HG02678 (cell line): ENCODE measurements around the gene TNIK.
A peak's percentile ranks its signal among the peaks of the same experiment; 100 is the strongest.

Experiments used
- ATAC-seq: cut with Tn5 transposase; IDR thresholded peaks from one replicate; pipeline ENCODE4 v1.9.1; 2021; ENCODE audit warnings: mild to moderate bottlenecking, moderate library complexity; ENCODE audit not compliant: unreplicated experiment

TNIK gene

DNA sequence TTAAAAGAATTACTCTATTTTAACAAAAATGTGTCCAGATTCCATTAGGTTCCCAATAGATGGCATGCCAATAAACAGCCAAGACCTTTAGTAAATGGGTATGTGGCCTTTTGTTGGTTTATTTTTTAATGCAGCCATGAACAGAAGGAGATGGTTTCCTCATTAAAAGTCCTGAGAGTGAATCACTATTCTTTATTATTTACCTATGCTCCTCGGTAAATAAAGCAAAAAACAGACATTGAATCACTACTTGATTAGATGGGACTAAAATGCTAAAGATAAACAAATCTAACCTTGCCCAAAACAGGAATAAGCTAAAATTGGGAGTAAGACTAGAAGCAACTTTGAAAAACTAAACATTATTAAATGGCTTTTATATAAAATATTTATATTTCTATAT, 94.2 kb downstream of the TNIK start:
- ATAC-seq = no peak

GRCh38 chr3:171365489-171365888, 94.7 kb downstream of the TNIK start:
- no peak for ATAC-seq

- no peak for ATAC-seq
Measured at GRCh38 chr3:171364500-171364899, 95.7 kb downstream of the TNIK start.

DNA sequence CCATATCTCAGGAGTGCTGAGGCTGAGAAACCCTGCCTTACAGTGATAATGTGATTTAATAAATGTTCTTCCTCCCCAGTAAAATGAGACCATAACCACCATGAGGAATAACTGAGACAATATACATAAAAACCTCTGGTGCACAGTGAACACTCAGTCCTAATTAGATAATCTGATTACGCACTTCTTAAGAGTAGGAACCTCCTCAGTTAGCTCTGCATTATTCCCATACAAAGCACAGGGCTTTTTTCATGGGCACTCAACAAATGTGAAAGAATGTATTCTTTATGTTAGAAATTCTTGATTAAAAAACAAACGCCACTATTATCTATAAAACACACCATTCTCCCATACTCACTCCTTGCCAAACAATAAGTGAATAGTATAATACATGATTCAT, 97.0 kb downstream of the TNIK start:
- no peak for ATAC-seq

DNA sequence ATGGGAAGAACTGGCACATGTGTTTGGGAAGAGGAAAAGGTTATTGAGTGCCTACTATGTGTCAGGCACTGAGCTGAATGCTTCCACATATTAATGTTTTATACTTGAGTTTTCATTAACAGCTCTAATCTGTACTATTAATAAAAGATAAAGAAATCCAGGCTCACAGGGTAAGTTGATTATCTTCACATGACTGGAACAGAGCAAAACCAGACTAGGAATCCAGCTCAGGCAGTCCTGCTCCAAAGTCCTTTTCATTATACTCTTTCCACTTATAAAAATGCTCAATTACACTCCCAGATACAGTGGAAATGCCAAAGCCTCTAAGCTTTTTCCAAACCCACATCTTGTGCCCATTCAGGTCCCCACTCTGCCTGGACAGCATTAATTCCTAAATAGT, 97.6 kb downstream of the TNIK start:
- no peak for ATAC-seq

DNA sequence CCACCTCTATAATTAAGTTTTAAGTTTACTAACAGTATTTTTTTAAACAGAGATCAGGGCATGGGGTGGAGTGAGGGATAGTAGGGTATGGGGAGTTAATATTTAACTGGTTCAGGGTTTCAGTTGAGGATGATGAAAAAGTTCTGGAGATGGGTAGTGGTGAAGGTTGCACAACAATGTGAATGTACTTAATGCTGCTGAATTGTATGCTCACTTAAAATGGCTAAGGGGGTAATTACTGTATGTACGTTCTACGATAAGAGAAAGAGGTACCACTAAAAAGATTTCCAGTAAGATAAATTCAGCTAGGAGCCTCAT, 101.4 kb downstream of the TNIK start:
- peak; percentile 41 for ATAC-seq

- ATAC-seq = no peak
Measured at GRCh38 chr3:171358181-171358880, 101.9 kb downstream of the TNIK start.

DNA sequence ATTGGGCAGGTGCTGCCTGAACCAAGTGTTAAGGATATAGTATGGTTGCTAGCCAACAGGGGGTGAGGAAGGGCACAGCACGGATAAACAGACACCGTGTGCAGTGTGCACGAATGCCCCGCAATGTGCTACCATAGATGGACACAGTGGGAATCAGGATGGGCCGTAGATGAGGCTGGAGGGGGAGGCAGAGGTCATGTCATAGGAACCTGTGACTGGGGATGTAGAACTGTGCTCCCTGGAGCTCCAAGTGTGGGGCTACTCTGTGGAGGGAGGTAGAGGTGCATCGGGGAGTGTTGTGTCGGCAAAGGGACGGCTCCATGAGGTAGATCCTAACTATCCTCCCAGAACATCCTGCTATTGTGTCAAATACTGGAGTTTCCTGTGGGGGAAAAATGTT, 102.5 kb downstream of the TNIK start:
- no peak for ATAC-seq

- ATAC-seq = no peak
Measured at GRCh38 chr3:171356251-171356650, 104.0 kb downstream of the TNIK start.

- ATAC-seq = no peak
Measured at GRCh38 chr3:171354706-171355582, 105.3 kb downstream of the TNIK start.

DNA sequence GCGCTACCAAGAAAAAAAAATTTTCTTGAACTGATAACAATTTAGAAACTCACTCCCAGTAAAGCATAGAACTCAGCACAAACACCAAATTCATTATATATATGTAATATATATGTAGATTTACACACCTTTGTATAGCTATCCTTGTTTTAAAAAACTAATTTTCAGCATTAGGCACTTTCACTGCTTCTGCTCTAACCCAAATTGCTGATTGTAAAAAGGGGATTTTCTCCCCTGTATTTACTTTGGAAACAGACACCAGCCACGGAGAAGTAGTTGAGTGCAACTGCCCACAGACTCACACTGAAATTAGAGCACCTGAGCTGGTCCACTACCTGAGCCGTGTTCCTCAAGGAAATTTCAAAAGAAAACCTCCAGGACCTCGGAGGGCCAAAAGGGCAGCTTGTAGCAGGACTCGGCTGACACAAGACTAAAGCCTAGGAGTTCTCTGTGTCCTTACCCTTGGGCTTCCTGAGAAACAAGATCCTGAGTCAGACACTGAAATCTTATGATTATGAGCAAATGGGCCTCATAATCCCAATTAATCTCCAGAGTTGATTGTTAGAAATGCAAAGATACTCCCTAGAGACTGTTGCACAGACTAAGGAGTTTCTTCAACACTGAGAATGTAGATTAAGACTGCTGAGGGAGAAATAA, 106.0 kb downstream of the TNIK start:
- ATAC-seq = no peak

DNA sequence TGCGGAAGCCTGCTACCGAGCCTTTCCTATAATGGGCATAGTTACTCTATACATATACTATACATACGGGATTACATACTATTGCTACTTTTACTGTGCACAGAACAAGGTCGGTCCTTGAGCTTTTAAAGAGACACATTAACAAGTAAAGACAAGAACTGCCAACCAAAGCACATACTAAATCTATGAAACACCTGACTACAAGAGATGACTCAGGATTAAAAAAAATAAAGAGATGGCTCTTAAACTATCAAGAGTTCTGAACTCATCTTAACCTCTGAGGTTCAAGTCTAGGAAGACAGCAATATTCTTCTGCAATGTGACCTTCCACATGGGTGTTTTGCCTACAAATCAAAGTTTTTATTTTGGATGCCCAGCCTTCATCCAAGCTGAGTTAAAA, 106.8 kb downstream of the TNIK start:
- ATAC-seq = no peak

DNA sequence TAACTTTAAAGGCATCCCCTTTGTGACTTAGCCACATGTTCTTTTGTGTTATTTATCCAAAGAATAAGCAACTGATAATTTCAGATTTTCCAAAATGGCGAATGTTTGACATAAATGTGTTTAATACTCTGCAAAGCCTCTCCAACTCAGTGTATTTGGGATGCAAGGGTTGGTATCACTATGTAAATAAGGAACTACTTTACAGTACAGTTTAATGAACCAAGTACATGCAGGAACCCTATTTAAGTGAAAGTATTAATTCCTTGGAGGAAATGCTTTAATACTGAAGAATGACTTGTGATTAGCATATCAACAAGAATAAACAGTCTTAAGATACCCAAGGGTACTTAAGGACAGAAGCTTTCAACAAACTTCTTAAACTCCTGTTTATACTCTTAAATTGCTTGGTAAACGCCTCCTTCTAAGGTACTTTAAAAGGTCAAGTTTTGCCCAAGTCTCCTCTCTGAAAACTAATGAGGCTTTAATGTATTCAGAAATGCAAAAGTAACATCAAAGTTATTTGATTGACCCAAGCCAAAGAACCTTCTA, 107.7 kb downstream of the TNIK start:
- no peak for ATAC-seq

DNA sequence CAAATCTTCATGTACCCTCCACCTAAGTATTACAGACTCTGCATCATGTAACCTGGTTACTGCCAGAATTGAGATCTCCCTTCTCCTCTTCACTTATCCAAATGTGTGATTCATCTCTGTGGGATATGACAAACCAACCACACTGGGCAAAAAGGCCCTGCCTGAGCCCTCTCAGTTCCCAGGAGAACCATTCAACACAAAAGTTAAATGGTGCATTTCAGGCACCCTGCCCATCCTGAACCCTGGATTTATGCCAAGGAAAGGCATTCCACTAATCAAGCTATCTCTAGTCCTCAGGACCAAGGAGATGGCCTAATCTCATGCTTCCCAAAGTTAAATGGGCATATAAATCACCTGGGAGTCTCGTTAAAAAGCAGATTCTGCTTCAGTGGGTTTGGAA, 108.5 kb downstream of the TNIK start:
- no peak for ATAC-seq

GRCh38 chr3:171350364-171350763, 109.8 kb downstream of the TNIK start:
- ATAC-seq = no peak

- no peak for ATAC-seq
Measured at GRCh38 chr3:171349392-171349791, 110.8 kb downstream of the TNIK start.

- ATAC-seq = peak; percentile 18
Measured at GRCh38 chr3:171348121-171348520, 112.1 kb downstream of the TNIK start.

DNA sequence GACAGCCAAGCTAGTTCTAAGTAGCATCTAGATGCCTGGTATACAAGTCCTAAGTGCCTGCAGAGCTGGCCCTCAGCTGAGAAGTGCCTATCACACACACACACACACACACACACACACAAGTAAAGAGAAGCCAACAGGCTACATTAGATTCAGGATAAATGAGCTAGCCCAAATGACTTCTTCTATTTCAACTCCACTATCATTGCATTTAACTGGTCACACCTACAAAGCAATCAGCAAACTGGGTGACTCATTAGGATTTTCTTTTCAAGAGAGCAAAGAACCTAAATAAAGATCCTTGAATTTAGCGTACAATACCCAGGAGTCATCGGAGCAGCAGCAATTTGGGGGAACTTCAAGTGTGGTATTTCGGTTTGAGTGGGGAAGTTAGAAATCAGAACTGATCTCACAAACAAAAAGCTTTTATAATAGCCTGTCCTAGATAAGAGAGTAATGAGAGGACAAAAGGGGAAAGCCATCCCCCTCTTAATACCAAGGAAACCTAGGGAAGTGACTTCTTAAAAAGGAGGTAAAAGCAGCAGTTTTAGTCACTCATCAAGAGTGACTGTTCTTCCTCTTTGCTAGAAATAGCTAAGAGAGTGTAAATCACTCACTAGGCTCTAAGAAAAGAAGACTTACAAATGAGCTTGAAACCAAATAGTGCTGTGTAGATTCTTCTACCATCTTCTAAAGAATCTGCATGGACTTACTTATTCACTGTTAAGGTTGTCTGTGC, 112.7 kb downstream of the TNIK start:
- ATAC-seq = peak; percentile 68

DNA sequence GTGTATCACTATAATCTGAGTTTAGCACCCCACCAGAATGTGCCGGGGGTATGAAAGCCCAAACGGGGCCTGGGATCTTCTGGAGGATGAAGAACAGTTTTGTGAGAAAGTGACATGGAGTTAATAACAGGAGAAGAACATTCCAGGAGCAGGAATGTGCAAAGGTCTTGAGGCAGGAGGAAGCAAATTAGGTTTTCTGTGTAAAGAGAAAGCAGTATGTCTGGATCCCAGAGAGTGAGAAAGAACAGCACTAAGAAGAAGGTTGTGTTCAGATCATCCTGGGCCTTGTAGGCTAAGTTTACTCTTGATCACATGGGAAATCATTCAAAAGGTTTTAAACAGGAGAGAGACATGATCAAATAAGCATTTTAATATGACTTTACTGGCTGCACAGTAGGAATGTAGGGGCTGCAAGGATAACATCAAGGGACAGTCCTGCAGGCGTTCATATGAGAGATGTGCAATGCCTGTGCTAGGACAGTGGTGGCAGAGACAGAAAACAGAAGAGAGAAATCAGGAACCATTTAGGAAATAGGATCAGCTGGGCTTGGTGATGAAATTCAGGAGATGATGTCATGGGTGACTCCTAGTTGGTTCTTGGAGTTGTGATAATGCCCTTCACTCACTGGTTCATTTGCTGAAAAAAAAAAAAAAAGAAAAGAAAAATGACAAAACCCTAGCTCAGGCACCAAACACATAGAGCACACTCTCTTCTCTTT, 113.5 kb downstream of the TNIK start:
- ATAC-seq = no peak

DNA sequence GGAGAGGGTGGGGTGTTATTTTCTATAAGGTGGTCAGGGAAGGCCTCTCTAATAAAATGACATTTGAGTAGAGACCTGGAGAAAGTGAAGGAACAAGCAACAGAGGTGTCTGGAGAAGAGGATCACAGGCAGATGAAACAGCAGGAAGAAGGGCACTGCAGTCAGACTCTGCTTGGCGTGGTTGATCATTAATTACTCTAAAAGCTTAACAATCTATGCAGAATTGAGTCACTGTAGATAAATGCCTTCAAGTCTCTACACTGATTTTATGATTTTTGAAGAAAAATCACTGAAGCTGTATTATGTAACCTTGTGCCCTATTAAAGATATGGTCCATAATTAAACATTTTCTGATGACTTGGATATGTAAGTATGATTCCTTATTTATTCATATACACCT, 114.2 kb downstream of the TNIK start:
- ATAC-seq = no peak
